ENCODE results near the gene RGL2.
A peak's percentile ranks its signal among the peaks of the same experiment; 100 is the strongest.

The RGL2 gene

DNA sequence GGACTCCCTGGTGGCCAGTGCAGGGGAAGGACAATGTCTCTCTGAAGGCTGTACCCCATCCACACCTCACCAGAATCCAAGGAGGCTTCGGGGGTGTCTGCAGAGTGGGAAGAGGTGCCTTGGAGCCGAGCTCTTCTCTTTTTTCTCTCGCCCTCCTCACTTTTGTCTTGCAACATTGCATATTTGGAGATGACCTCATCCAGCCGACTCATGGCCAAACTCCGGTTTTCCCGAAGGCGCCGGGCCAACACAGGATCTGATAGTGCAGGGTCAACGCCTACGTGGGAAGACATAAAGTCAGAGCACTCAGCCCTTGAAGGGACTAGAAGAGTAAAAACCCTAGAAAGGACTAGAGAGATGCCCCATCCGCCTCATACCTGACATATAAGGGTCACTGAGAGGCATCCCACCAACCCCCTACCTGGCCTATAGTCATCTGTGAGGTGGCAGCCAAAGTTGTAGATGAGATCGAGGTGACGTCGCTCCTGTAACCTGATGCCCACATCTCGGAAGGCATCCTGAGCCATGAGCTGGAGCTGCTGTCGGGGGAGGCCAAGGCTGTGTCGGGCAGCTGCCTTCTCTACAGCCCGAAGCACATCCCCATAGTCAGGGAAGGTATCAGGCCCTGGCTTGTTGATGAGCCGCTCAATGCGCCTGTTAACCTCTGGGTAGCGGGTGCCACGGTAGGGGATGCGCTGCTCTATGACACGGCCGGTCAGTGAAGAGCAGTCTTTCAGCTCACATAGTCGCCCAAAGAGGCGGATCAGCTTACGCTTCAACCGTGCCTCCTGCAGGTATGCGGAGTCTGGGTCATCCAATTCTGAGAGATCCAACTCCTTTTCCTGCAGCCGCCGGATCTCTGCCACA lies 21.8 kb upstream of the RGL2 start:
- DNase-seq (ENCODE audit: insufficient read length, low spot score), result peak; percentile 40
- no peak for TF ChIP-seq POLR2A (IDR thresholded peaks at IDR 0.05; ENCODE audit: low read depth, low read length)
- no peak for FAIRE-seq

GRCh38 chr6:33319939-33320314 lies 21.2 kb upstream of the RGL2 start:
- TF ChIP-seq POLR2A (IDR thresholded peaks at IDR 0.05; ENCODE audit: low read depth, low read length), result no peak
- DNase-seq (ENCODE audit: insufficient read length, low spot score) (no peak), FAIRE-seq (no peak)

DNA sequence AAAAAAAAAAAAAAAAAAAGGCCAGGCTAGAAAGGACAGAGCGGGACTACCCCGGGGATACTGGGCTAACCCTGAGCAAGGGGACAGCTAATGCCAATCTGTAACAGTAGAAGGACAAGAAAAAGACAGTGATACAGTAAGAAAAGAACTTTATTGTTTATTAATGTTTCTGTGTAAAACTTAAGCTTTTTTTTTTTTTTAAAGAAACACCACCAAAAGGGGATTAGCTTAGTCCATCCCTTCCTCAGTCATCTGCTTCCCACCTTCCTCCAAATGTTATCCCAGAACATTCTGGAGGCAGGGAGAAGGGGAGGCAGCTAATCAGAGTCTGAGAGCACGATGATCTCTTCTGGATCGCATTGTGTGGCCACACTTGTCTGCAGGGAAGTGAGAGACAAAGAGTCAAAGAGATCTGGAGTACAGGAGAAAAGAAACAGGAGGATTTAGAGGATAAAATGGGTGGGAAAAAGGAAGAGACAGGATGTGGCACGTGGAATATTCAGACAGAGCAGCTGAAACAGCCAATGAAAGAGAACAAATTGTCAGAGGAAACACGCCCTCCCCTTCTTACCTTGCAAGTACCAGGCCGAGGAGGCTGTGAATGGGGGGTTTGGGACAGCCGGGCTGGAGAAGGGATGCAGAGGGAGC lies 19.8 kb upstream of the RGL2 start:
- FAIRE-seq (no peak), DNase-seq (ENCODE audit: insufficient read length, low spot score) (no peak)
- no peak for TF ChIP-seq POLR2A (IDR thresholded peaks at IDR 0.05; ENCODE audit: low read depth, low read length)

DNA sequence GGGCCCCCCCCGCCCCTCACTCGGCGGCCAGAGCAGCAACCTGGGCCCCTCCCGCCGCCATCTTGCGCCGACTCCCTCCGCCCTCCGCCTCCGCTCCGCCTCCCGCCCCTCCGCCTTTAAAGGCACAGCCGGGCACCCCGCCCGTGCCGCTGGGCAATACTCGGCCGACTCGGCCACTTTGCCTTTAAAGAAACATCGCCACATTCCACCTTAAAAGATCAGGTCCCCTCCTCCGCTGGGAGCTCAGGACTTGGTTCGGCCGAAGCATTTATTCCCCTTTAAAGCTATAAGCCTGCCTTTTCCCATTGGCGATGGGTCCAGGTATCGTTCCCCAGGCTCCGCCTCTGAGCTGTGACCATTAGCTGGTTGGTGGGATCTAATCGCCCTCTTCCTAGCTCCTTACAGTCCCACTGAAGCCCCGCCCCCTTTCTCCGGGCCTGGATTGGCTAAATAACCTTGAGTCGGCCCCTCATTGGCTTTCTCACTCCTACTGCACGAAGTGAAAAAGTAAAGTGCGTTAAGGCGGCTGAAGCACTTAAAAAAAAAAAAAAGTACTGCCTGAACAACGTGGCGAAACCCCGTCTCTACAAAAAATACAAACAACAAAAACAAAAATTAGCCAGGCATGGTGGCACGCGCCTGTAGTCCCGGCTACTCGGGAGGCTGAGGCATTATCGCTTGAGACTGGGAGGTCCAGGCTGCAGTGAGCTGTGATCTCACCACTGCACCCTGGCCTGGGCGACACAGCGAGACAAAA lies 19.1 kb upstream of the RGL2 start, which contains the start of gene ZBTB22:
Gene ZBTB22 (minus strand): TSS at position 76 of the 757 bp plus-strand sequence. CDS start 828 bp downstream, outside the sequence.
- FAIRE-seq (peak; percentile 69), DNase-seq (ENCODE audit: insufficient read length, low spot score) (peak; percentile 79)
- TF ChIP-seq POLR2A (IDR thresholded peaks at IDR 0.05; ENCODE audit: low read depth, low read length), result no peak

DNA sequence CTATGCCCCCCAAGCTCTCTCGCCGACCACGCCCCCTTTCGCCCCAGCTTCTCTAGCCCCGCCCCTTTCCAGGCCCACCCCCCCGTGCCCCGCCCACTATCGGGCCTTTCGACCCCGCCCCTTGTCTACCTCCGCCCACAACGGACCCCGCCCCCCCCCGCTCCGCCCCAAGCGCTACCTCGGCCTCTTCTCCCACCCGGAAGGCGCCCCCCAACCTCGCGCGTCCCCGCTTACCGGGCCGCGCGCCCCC lies 18.6 kb upstream of the RGL2 start:
- no peak for FAIRE-seq
- peak; percentile 26 for DNase-seq (ENCODE audit: insufficient read length, low spot score)
- TF ChIP-seq POLR2A (IDR thresholded peaks at IDR 0.05; ENCODE audit: low read depth, low read length), result no peak

DNA sequence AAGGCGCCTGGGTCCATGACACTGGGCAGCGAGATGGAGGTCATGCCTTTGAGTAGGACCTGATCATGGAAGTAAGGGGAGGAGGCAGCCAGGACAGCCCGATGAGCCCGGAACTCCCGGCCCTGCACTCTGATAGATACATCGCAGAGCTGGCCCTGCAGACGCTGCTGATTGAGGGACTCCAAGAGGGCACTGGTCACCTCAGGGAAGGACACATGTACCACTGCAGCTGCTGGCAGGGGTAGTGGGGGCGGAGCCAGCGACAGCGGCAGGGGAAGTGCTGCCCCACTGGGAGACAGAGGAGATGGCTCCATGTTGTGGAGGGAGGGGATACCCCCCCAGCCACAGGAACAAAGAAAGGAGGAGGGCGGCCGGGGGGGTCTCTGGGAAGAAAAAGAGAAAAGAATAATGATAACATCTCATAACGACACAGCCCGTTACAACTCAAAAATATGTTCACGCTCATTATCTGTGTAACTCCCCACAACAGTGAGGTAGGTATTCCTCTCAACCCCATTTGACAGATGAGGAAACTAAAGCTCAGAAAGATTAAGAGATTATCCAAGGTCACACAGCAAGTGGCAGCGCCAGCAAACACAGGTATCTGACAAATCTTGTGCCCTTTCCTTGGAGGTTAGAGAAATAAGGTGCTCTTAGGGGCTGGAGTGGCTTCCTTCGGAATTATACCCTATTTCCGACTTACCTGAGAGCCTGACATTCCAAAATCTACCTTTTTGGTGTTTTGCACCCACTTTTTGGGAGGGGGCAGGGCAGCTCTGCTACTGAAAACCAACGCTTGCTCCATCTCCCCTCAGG lies 18.1 kb upstream of the RGL2 start:
- no peak for TF ChIP-seq POLR2A (IDR thresholded peaks at IDR 0.05; ENCODE audit: low read depth, low read length)
- no peak for DNase-seq (ENCODE audit: insufficient read length, low spot score)
- no peak for FAIRE-seq

DNA sequence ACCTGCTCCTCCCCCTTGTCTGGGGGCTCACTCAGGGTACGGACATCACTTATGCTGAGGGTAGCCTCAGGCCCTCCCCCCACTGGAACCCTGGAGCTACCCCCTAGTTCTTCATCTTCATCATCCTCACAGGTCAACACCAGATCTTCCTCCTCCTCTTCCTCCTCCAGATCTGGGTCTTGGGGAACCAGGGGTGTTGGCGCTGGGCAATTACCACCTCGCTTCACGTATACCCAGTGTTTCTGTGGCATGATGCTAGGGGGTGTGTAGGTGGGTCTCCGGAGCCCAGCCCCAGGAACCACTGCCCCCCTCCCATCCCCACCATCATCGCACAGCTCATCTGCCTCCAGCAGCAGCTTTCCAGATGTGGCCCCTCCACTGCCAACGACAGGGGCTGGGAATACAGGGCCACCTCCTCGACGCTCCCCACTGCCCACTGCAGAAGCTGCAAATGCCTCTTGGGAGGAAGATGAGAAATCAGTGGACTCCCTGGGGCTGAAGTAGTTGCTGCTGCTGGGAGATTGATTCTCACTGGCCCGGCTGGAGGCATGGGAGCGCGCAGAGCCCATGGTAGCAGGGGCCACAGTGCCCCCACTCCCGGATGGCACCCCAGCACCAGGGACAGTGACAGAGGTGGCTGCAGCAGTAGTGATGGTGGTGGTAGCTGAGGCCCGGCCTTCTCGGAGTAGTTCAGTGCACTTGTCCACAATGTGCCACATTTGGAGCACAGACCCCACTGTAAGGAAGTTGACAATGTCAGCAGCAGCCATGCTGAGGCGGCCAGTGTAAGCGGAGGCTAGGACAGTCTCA lies 17.3 kb upstream of the RGL2 start:
- FAIRE-seq (no peak), DNase-seq (ENCODE audit: insufficient read length, low spot score) (no peak)
- TF ChIP-seq POLR2A (IDR thresholded peaks at IDR 0.05; ENCODE audit: low read depth, low read length), result no peak

DNA sequence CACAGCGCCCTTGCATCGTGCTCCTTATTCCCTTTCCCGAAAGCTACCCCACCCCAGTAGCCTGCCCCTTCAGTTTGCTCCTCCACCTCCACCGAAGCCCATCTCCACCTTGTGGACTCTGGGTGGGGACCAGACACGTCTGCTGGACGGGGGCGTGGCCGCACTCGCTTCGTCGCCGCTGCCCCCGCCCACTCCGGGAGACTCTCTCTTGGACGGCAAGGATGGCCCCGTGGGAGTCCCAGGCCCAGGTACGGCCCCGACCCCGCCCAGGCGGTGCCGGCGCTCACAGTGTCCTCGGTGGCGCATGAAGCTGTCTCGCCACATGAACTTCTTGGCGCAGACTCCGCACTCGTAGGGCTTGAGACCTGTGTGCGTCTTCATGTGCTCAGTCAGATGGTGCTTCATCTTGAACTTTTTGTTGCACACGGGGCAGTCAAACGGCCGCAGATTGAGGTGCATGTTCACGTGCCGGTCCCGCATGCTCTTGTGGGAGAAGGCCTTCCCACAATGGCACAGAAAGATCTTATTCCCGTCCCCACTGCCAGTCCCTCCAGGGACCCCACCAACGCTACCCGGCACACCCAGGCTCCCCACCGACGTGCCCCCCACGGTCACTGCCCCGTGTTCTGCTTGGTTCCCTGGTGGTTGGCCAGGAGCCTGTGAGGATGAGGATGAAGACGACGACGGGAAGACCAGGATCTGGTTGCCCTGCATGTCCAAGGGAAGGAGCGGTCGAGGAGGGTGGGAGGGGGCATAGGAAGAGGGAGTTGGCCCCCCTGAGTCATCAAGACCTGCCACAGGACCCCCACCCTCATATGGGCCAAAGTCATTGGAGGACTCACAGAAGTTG lies 16.4 kb upstream of the RGL2 start:
- FAIRE-seq (no peak), DNase-seq (ENCODE audit: insufficient read length, low spot score) (no peak)
- no peak for TF ChIP-seq POLR2A (IDR thresholded peaks at IDR 0.05; ENCODE audit: low read depth, low read length)

DNA sequence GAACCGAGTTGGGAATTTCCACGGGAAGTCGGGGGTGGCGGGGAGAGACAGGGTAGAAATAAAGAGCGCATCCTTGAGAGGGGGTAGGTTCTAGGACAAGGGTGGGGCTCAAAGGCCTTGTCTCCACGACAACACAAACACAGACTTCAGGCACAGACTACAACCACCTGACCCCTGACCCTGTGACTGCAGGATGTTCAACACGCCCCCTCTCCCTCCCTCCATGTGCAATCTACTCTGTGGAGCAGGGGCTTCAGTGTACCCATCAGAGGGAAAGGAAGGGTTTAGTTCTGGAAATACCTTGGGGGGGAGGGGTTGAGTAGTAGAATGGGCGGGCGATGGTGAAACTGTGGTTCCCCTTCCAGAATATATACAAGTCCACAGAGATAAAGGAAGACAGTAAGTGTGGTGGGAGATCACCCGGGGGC lies 15.8 kb upstream of the RGL2 start:
- TF ChIP-seq POLR2A (IDR thresholded peaks at IDR 0.05; ENCODE audit: low read depth, low read length), result no peak
- DNase-seq (ENCODE audit: insufficient read length, low spot score) (peak; percentile 35), FAIRE-seq (no peak)

DNA sequence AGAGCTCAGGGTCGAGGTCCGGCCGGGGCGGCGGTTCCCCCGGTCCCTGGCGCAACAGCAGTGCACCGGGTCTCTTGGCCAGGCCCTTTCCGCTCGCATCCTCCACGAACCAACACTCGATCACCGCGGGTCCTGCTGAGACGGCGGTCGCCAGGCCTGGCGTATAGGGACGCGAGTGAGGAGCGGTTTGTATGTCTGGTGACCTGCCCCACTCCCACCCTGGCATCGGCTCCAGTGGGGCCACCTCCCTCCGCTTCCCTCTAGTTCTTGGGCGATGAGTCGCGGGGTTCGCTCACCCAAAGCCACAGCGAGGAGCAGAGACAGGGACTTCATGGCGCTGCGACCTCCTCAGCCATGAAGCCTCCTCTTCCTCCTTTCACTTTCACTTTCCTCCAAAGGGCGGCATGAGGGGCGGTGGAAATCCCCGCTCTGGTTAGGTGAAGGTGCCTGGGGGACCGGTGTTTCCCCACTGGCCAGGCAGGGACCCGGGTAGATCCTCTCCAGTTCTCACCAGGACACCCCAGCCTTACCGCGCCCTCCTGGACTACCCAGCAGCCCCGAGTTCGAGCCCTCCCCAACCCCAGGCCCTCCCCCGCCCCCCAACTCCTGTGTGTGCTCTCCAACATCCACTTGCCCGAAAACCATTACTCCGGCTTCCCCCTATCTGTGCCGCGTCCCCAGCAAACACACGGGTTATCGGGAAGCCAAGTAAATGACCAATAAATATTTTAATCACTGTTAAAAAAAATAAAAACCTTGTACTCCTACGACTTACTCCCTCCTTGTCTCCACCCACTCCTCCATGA lies 15.2 kb upstream of the RGL2 start, which contains the start of gene TAPBP:
Gene TAPBP (minus strand): TSS at position 370 of the 806 bp plus-strand sequence. CDS start 37 bp downstream, at position 333.
- no peak for FAIRE-seq
- DNase-seq (ENCODE audit: insufficient read length, low spot score), result peak; percentile 42

DNA sequence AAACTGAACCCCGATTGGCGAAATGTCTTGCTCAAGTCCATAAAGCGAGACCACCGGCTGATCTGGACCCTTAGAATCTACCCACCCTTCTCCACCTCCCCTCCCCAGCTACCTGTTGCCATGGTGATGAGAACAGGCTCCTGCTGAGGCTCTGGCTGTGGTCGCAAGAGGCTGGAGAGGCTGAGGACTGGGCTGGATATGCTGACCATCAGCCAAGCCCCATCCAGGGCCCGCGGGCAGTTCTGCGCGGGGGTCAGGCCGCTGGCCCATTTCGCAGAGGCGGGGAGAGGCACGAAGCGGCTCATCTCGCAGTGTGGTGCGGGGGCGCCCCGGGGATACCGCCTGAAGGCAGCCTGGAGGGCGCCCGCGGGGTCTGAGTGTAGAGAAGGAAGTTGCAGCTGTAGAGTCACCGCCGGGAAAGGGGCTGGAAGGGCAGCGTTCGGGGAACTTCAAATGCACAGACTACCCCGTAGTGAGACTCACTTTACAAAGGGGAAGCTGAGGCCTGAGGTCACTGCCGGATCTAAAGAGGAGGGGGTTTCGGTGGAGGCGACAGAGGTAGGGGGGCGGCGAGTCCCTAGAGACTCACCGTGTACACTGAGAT lies 14.5 kb upstream of the RGL2 start:
- DNase-seq (ENCODE audit: insufficient read length, low spot score) (peak; percentile 31), FAIRE-seq (no peak)
- TF ChIP-seq POLR2A (IDR thresholded peaks at IDR 0.05; ENCODE audit: low read depth, low read length), result no peak

More for the DNA sequence above, 15.2 kb upstream of the RGL2 start, which contains the start of gene TAPBP:
- no peak; the same call in none of the 2 replicates for TF ChIP-seq POLR2A (IDR thresholded peaks at IDR 0.05; ENCODE audit: low read depth, low read length)
